KMS-11 (cell line): Measurements from ENCODE around the gene CHST11.

Source experiments
- H2AFZ ChIP-seq: fragments of 200-600 bp; sonication (generic); 2 replicates; pipeline ENCODE4 v1.6.1; 2016; ENCODE audit warnings: antibody characterized with exemption, mixed run types, low read depth
- H3K27ac ChIP-seq: fragments of 200-600 bp; sonication (generic); 2 replicates; pipeline ENCODE4 v1.6.1; 2016; ENCODE audit warnings: mild to moderate bottlenecking, mixed run types
- H3K27me3 ChIP-seq: fragments of 200-600 bp; sonication (generic); 2 replicates; pipeline ENCODE4 v1.6.1; 2017; ENCODE audit warnings: mild to moderate bottlenecking, low read depth, mixed run types, moderate library complexity; ENCODE audit not compliant: insufficient read depth
- H3K36me3 ChIP-seq: fragments of 200-600 bp; sonication (generic); 2 replicates; pipeline ENCODE4 v1.6.1; 2017; ENCODE audit warnings: mild to moderate bottlenecking, mixed run types; ENCODE audit not compliant: insufficient read depth
- H3K4me1 ChIP-seq: fragments of 200-600 bp; sonication (generic); 2 replicates; pipeline ENCODE4 v1.6.1; 2016; ENCODE audit warnings: mild to moderate bottlenecking, low read depth, mixed run types; ENCODE audit not compliant: poor library complexity, severe bottlenecking
- H3K4me2 ChIP-seq: fragments of 200-600 bp; sonication (generic); 2 replicates; pipeline ENCODE4 v1.7.0; 2016; ENCODE audit warnings: mild to moderate bottlenecking, mixed run types
- H3K4me3 ChIP-seq: fragments of 200-600 bp; sonication (generic); IDR thresholded peaks from 2 replicates; pipeline ENCODE4 v1.6.1; 2017; ENCODE audit warnings: low read depth, low read length, mixed read lengths; ENCODE audit not compliant: insufficient read depth
- H3K79me2 ChIP-seq: fragments of 200-600 bp; sonication (generic); 2 replicates; pipeline ENCODE4 v1.6.1; 2016; ENCODE audit warnings: low read depth, mixed run types; ENCODE audit not compliant: insufficient read depth
- H3K9ac ChIP-seq: fragments of 200-600 bp; sonication (generic); 2 replicates; pipeline ENCODE4 v1.6.1; 2016; ENCODE audit warnings: mild to moderate bottlenecking, mixed run types
- H4K20me1 ChIP-seq: fragments of 200-600 bp; sonication (generic); 2 replicates; pipeline ENCODE4 v1.6.1; 2016; ENCODE audit warnings: mild to moderate bottlenecking, mixed run types; ENCODE audit not compliant: insufficient read depth
- CTCF ChIP-seq: fragments of 200-600 bp; sonication (generic); conservative IDR thresholded peaks from 2 replicates; pipeline ENCODE4 v1.6.1; 2017; ENCODE audit warnings: low read depth, mild to moderate bottlenecking, antibody characterized with exemption, low read length, moderate library complexity, mixed read lengths

Gene CHST11

GRCh38 chr12:104737113-104737512 is 280.4 kb downstream of the CHST11 start:
- Histone ChIP-seq H3K27ac (no peak overlapping the region), H3K4me3 (no peak overlapping the region), H3K4me1 (no peaks in the 10 kb centered on the region), H3K79me2 (no peaks in the 10 kb centered on the region), H3K27me3 (no peaks in the 10 kb centered on the region), H3K4me2 (no peak overlapping the region), H2AFZ (no peak overlapping the region), H3K9ac (no peak overlapping the region), H3K36me3 (no peaks in the 10 kb centered on the region), H4K20me1 (no peaks in the 10 kb centered on the region)
- no peak for TF ChIP-seq CTCF

- Histone ChIP-seq H3K36me3 (no peaks in the 10 kb centered on the region), H2AFZ (no peak overlapping the region), H3K79me2 (no peaks in the 10 kb centered on the region), H3K4me1 (no peaks in the 10 kb centered on the region), H3K27ac (no peak overlapping the region), H3K4me2 (no peak overlapping the region), H3K9ac (no peak overlapping the region), H3K27me3 (no peaks in the 10 kb centered on the region), H3K4me3 (no peak overlapping the region), H4K20me1 (no peaks in the 10 kb centered on the region)
- TF ChIP-seq CTCF: no peak
Observed at GRCh38 chr12:104737791-104738301, 281.1 kb downstream of the CHST11 start.

- Histone ChIP-seq H3K4me1 (no peaks in the 10 kb centered on the region), H4K20me1 (no peaks in the 10 kb centered on the region), H3K79me2 (no peaks in the 10 kb centered on the region), H3K4me2 (no peak overlapping the region), H3K36me3 (no peaks in the 10 kb centered on the region), H3K9ac (no peak overlapping the region), H2AFZ (no peak overlapping the region), H3K4me3 (no peak overlapping the region), H3K27me3 (no peaks in the 10 kb centered on the region), H3K27ac (no peak overlapping the region)
- no peak for TF ChIP-seq CTCF
Observed at GRCh38 chr12:104738331-104738730, 281.6 kb downstream of the CHST11 start.

- Histone ChIP-seq H3K4me3 (no peak overlapping the region), H3K36me3 (no peaks in the 10 kb centered on the region), H4K20me1 (no peaks in the 10 kb centered on the region), H3K79me2 (no peaks in the 10 kb centered on the region), H2AFZ (no peak overlapping the region), H3K27ac (no peak overlapping the region), H3K4me1 (no peaks in the 10 kb centered on the region), H3K9ac (no peak overlapping the region), H3K27me3 (no peaks in the 10 kb centered on the region), H3K4me2 (no peak overlapping the region)
- no peak for TF ChIP-seq CTCF
Observed at GRCh38 chr12:104738776-104739642, 282.3 kb downstream of the CHST11 start.
